Small intestine (tissue), 7 donors: ENCODE measurements around the gene CYTL1. TPM values are rescaled to one million over a fixed set of nuclear protein-coding genes. Genes with fewer than 3 reads are reported as not detected.

Experiments used
- DNase-seq, 2 donors: peaks; one replicate each; pipeline versions ENCODE4 v3.0.0 to v3.0.0-alpha.2; 2013
- FAIRE-seq: peaks from 2 replicates; lab custom pipeline; 2012; peaks lifted over from hg19 to GRCh38; lab: Jason Lieb, UNC
- H3K27ac ChIP-seq, 3 donors: one replicate each; pipeline ENCODE4 v1.5.1; 2013; ENCODE audit warnings: low read length in 2 of 3, mild to moderate bottlenecking in 2 of 3, control low read depth in 1 of 3, inconsistent platforms in 1 of 3, low read depth in 1 of 3, moderate library complexity in 1 of 3
- H3K27me3 ChIP-seq, 3 donors: one replicate each; pipeline ENCODE4 v1.6.1; 2013; ENCODE audit warnings: low read length in 3 of 3, inconsistent platforms in 1 of 3; ENCODE audit not compliant: control insufficient read depth in 3 of 3, insufficient read depth in 3 of 3
- H3K36me3 ChIP-seq, 3 donors: one replicate each; pipeline ENCODE4 v1.6.1; 2013; ENCODE audit warnings: low read length in 3 of 3, inconsistent platforms in 1 of 3, low read depth in 1 of 3, mild to moderate bottlenecking in 1 of 3, moderate library complexity in 1 of 3; ENCODE audit not compliant: control insufficient read depth in 3 of 3, insufficient read depth in 2 of 3
- H3K4me1 ChIP-seq, 3 donors: one replicate each; pipeline ENCODE4 v1.6.1; 2013; ENCODE audit warnings: low read length in 2 of 3, inconsistent platforms in 1 of 3, low read depth in 1 of 3, mild to moderate bottlenecking in 1 of 3, moderate library complexity in 1 of 3; ENCODE audit not compliant: control insufficient read depth in 3 of 3, insufficient read depth in 2 of 3
- H3K4me3 ChIP-seq, 3 donors: one replicate each; pipeline ENCODE4 v1.5.1; 2013; ENCODE audit warnings: low read length in 3 of 3, control low read depth in 1 of 3, inconsistent platforms in 1 of 3, low read depth in 1 of 3, mild to moderate bottlenecking in 1 of 3, moderate library complexity in 1 of 3
- H3K9me3 ChIP-seq, 2 donors: one replicate each; pipeline ENCODE4 v1.6.1; 2013; ENCODE audit warnings: low read depth in 1 of 2, low read length in 1 of 2; ENCODE audit not compliant: control insufficient read depth in 2 of 2, insufficient read depth in 1 of 2
- WGBS, 3 donors: extraction: QIAGEN DNeasy Blood & Tissue Kit; methylation state at CpG; one replicate each; pipeline ENCODE4 v1.1.7; 2013; 5-methylcytosine and 5-hydroxymethylcytosine counted together
- polyA plus RNA-seq, 4 donors: library from polyadenylated mRNA; stranded (reverse) in 3 of 4; unstranded in 1 of 4; fragments of 200-250 nt in 3 of 4; fragments of 120-200 nt in 1 of 4; gene quantifications; one replicate each; pipeline versions ENCODE4 v1.2.1 to v1.2.3, GENCODE V29; 2013
- donor health status: healthy with polysubstance abuse.
- donor health status: control.
- donor health status: control.
- donor health status: Bipolar disorder and iron deficiency.
- donor health status: healthy.

Gene CYTL1
- polyA plus RNA-seq, 4 donors, result 0.36 to 4.0 (median 0.81) TPM; not detected in 1

GRCh38 chr4:5029447-5029846 lies 10.2 kb upstream of the CYTL1 start:
- H3K4me1 ChIP-seq, result no peaks in the 10 kb centered on the region
- H3K27me3 ChIP-seq, result no peaks in the 10 kb centered on the region
- no peaks in the 10 kb centered on the region for H3K9me3 ChIP-seq
- 77 to 86% (median 78%) methylated on average over 8 of the region's 8 CpGs for WGBS, 3 donors
- FAIRE-seq, result no peak
- DNase-seq, result no peak
- H3K4me3 ChIP-seq, result no peak overlapping the region
- H3K36me3 ChIP-seq, result no peaks in the 10 kb centered on the region
- H3K27ac ChIP-seq, result no peak overlapping the region

GRCh38 chr4:5028480-5028879 lies 9.2 kb upstream of the CYTL1 start:
- no peaks in the 10 kb centered on the region for H3K4me1 ChIP-seq
- FAIRE-seq (no peak), DNase-seq (no peak)
- 73 to 78% (median 77%) methylated on average over 2 of the region's 2 CpGs for WGBS, 3 donors
- no peaks in the 10 kb centered on the region for H3K9me3 ChIP-seq
- no peak overlapping the region for H3K27ac ChIP-seq
- H3K27me3 ChIP-seq, result no peaks in the 10 kb centered on the region
- H3K36me3 ChIP-seq, result no peaks in the 10 kb centered on the region
- H3K4me3 ChIP-seq, result no peak overlapping the region

- H3K4me3 ChIP-seq, result no peak overlapping the region
- no peak for FAIRE-seq
- no peak overlapping the region for H3K27ac ChIP-seq
- no peaks in the 10 kb centered on the region for H3K27me3 ChIP-seq
- peaks cover 0 to 8% of the 10 kb centered on the region in 2 donors for H3K9me3 ChIP-seq
- no peak for DNase-seq
- no peaks in the 10 kb centered on the region for H3K4me1 ChIP-seq
- H3K36me3 ChIP-seq, result no peaks in the 10 kb centered on the region
Measured at GRCh38 chr4:5027346-5027745, 8.1 kb upstream of the CYTL1 start.

- Histone ChIP-seq H3K36me3 (no peaks in the 10 kb centered on the region), H3K9me3 (peaks cover 0 to 8% of the 10 kb centered on the region in 2 donors), H3K27ac (no peak overlapping the region), H3K4me1 (no peaks in the 10 kb centered on the region), H3K4me3 (no peak overlapping the region), H3K27me3 (no peaks in the 10 kb centered on the region)
- 62 to 70% (median 69%) methylated on average over 3 of the region's 3 CpGs for WGBS, 3 donors
- DNase-seq (no peak), FAIRE-seq (no peak)
Measured at GRCh38 chr4:5026371-5026770, 7.1 kb upstream of the CYTL1 start.

GRCh38 chr4:5024673-5025072 lies 5.4 kb upstream of the CYTL1 start:
- Histone ChIP-seq H3K27ac (no peak overlapping the region), H3K27me3 (peaks cover 0 to 4% (median 0%) of the 10 kb centered on the region in 3 donors), H3K4me3 (no peak overlapping the region), H3K4me1 (no peaks in the 10 kb centered on the region), H3K36me3 (no peaks in the 10 kb centered on the region), H3K9me3 (peaks cover 0 to 8% of the 10 kb centered on the region in 2 donors)
- no peak for DNase-seq
- FAIRE-seq, result no peak
- 58 to 74% (median 73%) methylated on average over 6 of the region's 6 CpGs for WGBS, 3 donors

- H3K4me3 ChIP-seq, result no peak overlapping the region
- 69 to 73% (median 73%) methylated on average over 3 of the region's 3 CpGs for WGBS, 3 donors
- no peak for FAIRE-seq
Measured at GRCh38 chr4:5021546-5021945, 2.3 kb upstream of the CYTL1 start.

GRCh38 chr4:5020341-5020740 lies 1.1 kb upstream of the CYTL1 start:
- Histone ChIP-seq H3K27me3 (peaks cover 0 to 16% (median 8%) of the 10 kb centered on the region in 3 donors), H3K27ac (no peak overlapping the region), H3K4me1 (no peaks in the 10 kb centered on the region), H3K9me3 (peaks cover 0 to 8% of the 10 kb centered on the region in 2 donors), H3K36me3 (no peaks in the 10 kb centered on the region), H3K4me3 (no peak overlapping the region)
- no peak for DNase-seq
- FAIRE-seq, result no peak
- 84 to 90% (median 89%) methylated on average over 1 of the region's 1 CpG for WGBS, 3 donors

More at GRCh38 chr4:5021546-5021945, 2.3 kb upstream of the CYTL1 start:
- Histone ChIP-seq H3K4me1 (no peaks in the 10 kb centered on the region), H3K36me3 (no peaks in the 10 kb centered on the region), H3K27ac (no peak overlapping the region), H3K27me3 (peaks cover 0 to 14% (median 8%) of the 10 kb centered on the region in 3 donors), H3K9me3 (peaks cover 0 to 8% of the 10 kb centered on the region in 2 donors)
- no peak for DNase-seq

GRCh38 chr4:5019796-5020195 lies 538 bp upstream of the CYTL1 start:
- FAIRE-seq, result no peak

GRCh38 chr4:5018603-5019002 lies 655 bp downstream of the CYTL1 start:
- 27 to 41% (median 41%) methylated on average over 6 of the region's 6 CpGs for WGBS, 3 donors
- DNase-seq, result no peak
- Histone ChIP-seq H3K4me1 (no peaks in the 10 kb centered on the region), H3K27ac (no peak overlapping the region), H3K27me3 (peaks cover 0 to 16% (median 8%) of the 10 kb centered on the region in 3 donors), H3K4me3 (no peak overlapping the region), H3K36me3 (no peaks in the 10 kb centered on the region), H3K9me3 (peaks cover 0 to 8% of the 10 kb centered on the region in 2 donors)
- FAIRE-seq, result no peak

More at GRCh38 chr4:5019796-5020195, 538 bp upstream of the CYTL1 start:
- Histone ChIP-seq H3K27ac (no peak overlapping the region), H3K4me3 (no peak overlapping the region), H3K27me3 (peaks cover 0 to 16% (median 8%) of the 10 kb centered on the region in 3 donors), H3K9me3 (peaks cover 0 to 8% of the 10 kb centered on the region in 2 donors), H3K4me1 (no peaks in the 10 kb centered on the region), H3K36me3 (no peaks in the 10 kb centered on the region)
- 75 to 80% (median 76%) methylated on average over 12 of the region's 12 CpGs for WGBS, 3 donors
- DNase-seq, result no peak
